GM18870 (cell line): Measurements from ENCODE around the gene EXO5.
"Not testable (repeated sequence)": the region's sequence is repeated elsewhere in the genome, so short reads cannot be mapped to it uniquely, and the experiment has no call there.

Experiments used
- ATAC-seq: cut with Tn5 transposase; IDR thresholded peaks from one replicate; pipeline ENCODE4 v1.9.1; 2021; ENCODE audit warnings: moderate library complexity; ENCODE audit not compliant: unreplicated experiment

Gene EXO5

GRCh38 chr1:40546957-40547356 lies 38.4 kb downstream of the EXO5 start:
- no peak for ATAC-seq

DNA sequence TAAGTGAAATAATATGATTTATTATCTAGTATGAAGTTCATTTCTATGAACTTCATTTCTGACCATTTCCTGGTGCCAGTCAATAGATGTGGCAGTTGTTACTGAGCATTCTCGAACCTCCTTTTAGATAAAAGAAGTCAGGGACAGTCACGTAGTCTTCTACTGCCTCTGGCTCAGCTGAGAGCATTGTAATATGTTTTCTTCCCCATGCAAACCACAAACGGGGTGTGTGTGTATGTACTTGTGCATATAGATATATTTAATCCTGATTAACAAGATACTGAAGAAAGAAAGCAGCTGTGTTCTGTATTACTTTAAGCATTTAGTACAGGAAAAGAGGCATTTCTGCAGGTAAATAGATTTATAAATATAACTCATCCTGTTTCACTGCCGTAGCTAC lies 44.5 kb downstream of the EXO5 start:
- no peak for ATAC-seq

- not testable (repeated sequence) for ATAC-seq
Observed at GRCh38 chr1:40554807-40555206, 46.2 kb downstream of the EXO5 start.

GRCh38 chr1:40556121-40556520 lies 47.6 kb downstream of the EXO5 start:
- ATAC-seq, result no peak

DNA sequence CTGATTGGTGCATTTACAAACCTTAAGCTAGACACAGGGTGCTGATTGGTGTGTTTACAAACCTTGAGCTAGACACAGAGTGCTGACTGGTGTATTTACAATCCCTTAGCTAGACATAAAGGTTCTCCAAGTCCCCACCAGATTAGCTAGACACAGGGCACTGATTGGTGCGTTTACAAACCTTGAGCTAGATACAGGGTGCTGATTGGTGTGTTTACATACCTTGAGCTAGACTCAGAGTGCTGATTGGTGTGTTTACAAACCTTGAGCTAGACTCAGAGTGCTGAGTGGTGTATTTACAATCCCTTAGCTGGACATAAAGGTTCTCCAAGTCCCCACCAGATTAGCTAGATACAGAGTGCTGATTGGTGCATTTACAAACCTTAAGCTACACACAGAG lies 49.7 kb downstream of the EXO5 start:
- not testable (repeated sequence) for ATAC-seq

- no peak for ATAC-seq
Observed at GRCh38 chr1:40562185-40562584, 53.6 kb downstream of the EXO5 start.

DNA sequence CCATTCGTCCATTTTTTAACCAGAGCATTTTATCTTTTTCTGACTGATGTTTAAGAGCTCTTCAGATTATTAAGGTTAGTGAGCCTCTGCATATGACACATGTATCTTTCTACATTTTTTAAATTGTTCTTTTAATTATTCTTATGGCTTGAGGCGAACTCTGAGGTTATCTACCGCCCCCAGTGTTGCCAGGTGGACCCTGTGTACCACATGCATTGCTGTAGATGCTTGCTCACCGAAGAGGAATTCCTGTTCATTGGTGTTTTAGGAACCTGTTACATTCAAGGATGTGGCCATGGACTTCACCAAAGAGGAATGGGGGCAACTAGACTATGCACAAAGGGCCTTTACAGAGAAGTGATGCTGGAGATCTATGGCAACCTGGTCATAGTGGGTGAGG lies 54.7 kb downstream of the EXO5 start:
- ATAC-seq, result no peak

- no peak for ATAC-seq
Observed at GRCh38 chr1:40564506-40564905, 55.9 kb downstream of the EXO5 start.

DNA sequence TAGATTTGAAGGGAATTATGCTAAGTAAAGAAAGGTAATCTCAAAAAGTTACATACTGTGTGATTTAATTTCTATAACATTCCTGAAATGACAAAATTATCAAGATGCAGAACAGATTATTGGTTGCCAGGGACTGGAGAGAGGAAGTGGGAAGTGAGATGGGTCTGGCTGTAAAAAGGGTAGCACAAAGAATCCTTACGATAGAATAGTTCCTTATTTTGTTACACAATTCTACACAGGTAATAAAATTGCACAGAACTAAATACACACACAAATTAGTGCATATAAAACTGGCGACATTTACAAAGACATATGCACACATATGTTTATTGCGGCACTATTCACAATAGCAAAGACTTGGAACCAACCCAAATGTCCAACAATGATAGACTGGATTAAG lies 56.3 kb downstream of the EXO5 start:
- no peak for ATAC-seq
